Osteoblast (primary cell): Measurements from ENCODE around the gene DACH1. TPM values are rescaled to one million over a fixed set of nuclear protein-coding genes. Genes with fewer than 3 reads are reported as not detected.

Experiments used
- DNase-seq: peaks from one replicate; pipeline ENCODE4 v3.0.0; 2011; ENCODE audit warnings: low spot score, mixed read lengths; ENCODE audit not compliant: insufficient read length; ENCODE audit errors: missing footprints
- H2AFZ ChIP-seq: 2 replicates; pipeline ENCODE4 v1.6.0; 2011; ENCODE audit warnings: mild to moderate bottlenecking, low read length
- H3K27ac ChIP-seq: 2 replicates; pipeline ENCODE4 v1.5.1; 2011; ENCODE audit warnings: mild to moderate bottlenecking, low read depth, low read length, moderate library complexity
- H3K27me3 ChIP-seq: 2 replicates; pipeline ENCODE4 v1.6.0; 2012; ENCODE audit warnings: mild to moderate bottlenecking, control low read depth, inconsistent platforms, low read length, moderate library complexity; ENCODE audit not compliant: insufficient read depth
- H3K36me3 ChIP-seq: 2 replicates; pipeline ENCODE4 v1.5.1; 2011; ENCODE audit warnings: mild to moderate bottlenecking, low read length, control low read depth, moderate library complexity; ENCODE audit not compliant: insufficient read depth
- H3K4me1 ChIP-seq: 2 replicates; pipeline ENCODE4 v1.5.1; 2011; ENCODE audit warnings: mild to moderate bottlenecking, low read length, control low read depth, moderate library complexity; ENCODE audit not compliant: insufficient read depth
- H3K4me2 ChIP-seq: 2 replicates; pipeline ENCODE4 v1.6.0; 2011; ENCODE audit warnings: mild to moderate bottlenecking, low read length; ENCODE audit not compliant: insufficient read depth
- H3K4me3 ChIP-seq: fragments of 200-600 bp; sonication (generic); 3 replicates; pipeline ENCODE4 v1.5.1; 2012; ENCODE audit warnings: mild to moderate bottlenecking, low read length, inconsistent platforms; ENCODE audit not compliant: insufficient read depth
- H3K79me2 ChIP-seq: 2 replicates; pipeline ENCODE4 v1.6.0; 2012; ENCODE audit warnings: mild to moderate bottlenecking, low read length, control low read depth, inconsistent platforms; ENCODE audit not compliant: insufficient read depth
- H3K9me3 ChIP-seq: 2 replicates; pipeline ENCODE4 v1.5.1; 2011; ENCODE audit warnings: low read depth, low read length, control low read depth
- H4K20me1 ChIP-seq: 2 replicates; pipeline ENCODE4 v1.6.0; 2012; ENCODE audit warnings: mild to moderate bottlenecking, low read length, control low read depth; ENCODE audit not compliant: insufficient read depth
- total RNA-seq: library from RNA; depleted of rRNA; stranded (reverse); fragments of >200 nt; gene quantifications from 2 replicates; pipeline ENCODE4 v1.2.3, GENCODE V29; 2012
- TF ChIP-seq, protein P1 (sequence below): IDR thresholded peaks from 2 replicates; pipeline ENCODE4 v1.5.1; 2011; ENCODE audit warnings: mild to moderate bottlenecking, low read depth, low read length, moderate library complexity; ENCODE audit errors: extremely low read depth

The DACH1 gene
- total RNA-seq, 1 donor: not detected

DNA sequence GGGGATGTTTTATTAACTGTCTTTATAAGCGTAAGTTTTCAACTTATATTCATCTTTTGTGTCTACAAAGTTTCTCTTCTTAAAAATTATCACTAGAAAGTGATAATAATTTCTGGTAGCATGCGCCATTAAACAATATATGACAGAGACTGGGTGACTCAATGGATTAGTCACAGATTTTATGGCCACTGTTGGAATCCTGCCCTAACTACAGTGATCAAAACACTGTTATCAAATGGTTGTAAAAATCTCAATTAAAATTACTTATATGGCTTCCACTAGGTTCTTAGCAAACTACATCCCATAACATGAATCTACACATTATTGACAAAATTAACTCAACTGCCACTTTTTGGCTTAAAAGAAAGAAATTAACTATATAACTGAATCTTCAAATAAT lies 350.0 kb downstream of the DACH1 start:
- H3K4me2 ChIP-seq: no peak overlapping the region
- no peak for DNase-seq
- no peaks in the 10 kb centered on the region for H4K20me1 ChIP-seq
- no peak overlapping the region for H2AFZ ChIP-seq
- H3K4me1 ChIP-seq: no peaks in the 10 kb centered on the region
- TF ChIP-seq, protein P1, sequence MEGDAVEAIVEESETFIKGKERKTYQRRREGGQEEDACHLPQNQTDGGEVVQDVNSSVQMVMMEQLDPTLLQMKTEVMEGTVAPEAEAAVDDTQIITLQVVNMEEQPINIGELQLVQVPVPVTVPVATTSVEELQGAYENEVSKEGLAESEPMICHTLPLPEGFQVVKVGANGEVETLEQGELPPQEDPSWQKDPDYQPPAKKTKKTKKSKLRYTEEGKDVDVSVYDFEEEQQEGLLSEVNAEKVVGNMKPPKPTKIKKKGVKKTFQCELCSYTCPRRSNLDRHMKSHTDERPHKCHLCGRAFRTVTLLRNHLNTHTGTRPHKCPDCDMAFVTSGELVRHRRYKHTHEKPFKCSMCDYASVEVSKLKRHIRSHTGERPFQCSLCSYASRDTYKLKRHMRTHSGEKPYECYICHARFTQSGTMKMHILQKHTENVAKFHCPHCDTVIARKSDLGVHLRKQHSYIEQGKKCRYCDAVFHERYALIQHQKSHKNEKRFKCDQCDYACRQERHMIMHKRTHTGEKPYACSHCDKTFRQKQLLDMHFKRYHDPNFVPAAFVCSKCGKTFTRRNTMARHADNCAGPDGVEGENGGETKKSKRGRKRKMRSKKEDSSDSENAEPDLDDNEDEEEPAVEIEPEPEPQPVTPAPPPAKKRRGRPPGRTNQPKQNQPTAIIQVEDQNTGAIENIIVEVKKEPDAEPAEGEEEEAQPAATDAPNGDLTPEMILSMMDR: no peak
- no peaks in the 10 kb centered on the region for H3K27me3 ChIP-seq
- H3K36me3 ChIP-seq: no peaks in the 10 kb centered on the region
- no peak overlapping the region for H3K27ac ChIP-seq
- no peaks in the 10 kb centered on the region for H3K79me2 ChIP-seq
- H3K4me3 ChIP-seq: no peak overlapping the region
- H3K9me3 ChIP-seq: no peaks in the 10 kb centered on the region

DNA sequence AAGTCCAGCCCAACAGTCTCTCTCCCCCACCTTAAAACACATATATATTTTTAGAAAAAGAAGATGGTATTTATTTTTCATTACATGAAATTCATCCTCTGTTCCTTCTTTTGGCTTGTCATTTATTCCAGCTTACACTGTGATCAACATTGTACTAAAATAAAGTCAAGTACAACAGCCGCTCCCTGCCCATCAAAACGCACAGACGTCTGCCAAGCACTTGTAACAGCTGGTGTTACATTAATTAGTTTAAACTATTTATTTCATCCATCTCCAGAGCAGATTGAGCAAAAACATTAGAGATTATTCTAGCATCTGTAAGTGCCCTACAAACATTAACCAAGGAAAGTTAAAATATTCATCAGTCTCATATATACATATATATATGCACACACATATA lies 350.5 kb downstream of the DACH1 start:
- no peaks in the 10 kb centered on the region for H3K9me3 ChIP-seq
- no peak for DNase-seq
- H3K4me2 ChIP-seq: no peak overlapping the region
- TF ChIP-seq, protein P1: no peak
- H3K36me3 ChIP-seq: no peaks in the 10 kb centered on the region
- no peaks in the 10 kb centered on the region for H3K79me2 ChIP-seq
- H3K27me3 ChIP-seq: no peaks in the 10 kb centered on the region
- no peaks in the 10 kb centered on the region for H3K4me1 ChIP-seq
- no peaks in the 10 kb centered on the region for H4K20me1 ChIP-seq
- no peak overlapping the region for H2AFZ ChIP-seq
- no peak overlapping the region for H3K27ac ChIP-seq
- H3K4me3 ChIP-seq: no peak overlapping the region

DNA sequence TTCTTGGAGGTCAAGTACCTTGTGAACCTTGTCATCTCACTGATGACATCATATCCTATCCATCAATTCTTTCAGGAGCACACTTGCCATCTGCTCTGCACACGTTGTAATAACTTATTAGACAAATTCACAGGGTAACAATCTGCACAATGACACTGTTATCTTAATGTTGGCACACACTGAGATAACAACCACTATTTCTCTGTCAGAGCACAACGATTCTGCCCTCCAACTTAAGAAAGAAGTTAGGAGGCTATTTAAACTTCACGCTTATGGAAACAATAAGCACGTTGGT lies 351.3 kb downstream of the DACH1 start:
- Histone ChIP-seq H3K36me3 (no peaks in the 10 kb centered on the region), H3K79me2 (no peaks in the 10 kb centered on the region), H3K9me3 (no peaks in the 10 kb centered on the region), H4K20me1 (no peaks in the 10 kb centered on the region), H2AFZ (no peak overlapping the region), H3K4me3 (no peak overlapping the region), H3K27ac (no peak overlapping the region), H3K4me2 (no peak overlapping the region), H3K27me3 (no peaks in the 10 kb centered on the region), H3K4me1 (no peaks in the 10 kb centered on the region)
- no peak for DNase-seq
- TF ChIP-seq, protein P1: no peak

DNA sequence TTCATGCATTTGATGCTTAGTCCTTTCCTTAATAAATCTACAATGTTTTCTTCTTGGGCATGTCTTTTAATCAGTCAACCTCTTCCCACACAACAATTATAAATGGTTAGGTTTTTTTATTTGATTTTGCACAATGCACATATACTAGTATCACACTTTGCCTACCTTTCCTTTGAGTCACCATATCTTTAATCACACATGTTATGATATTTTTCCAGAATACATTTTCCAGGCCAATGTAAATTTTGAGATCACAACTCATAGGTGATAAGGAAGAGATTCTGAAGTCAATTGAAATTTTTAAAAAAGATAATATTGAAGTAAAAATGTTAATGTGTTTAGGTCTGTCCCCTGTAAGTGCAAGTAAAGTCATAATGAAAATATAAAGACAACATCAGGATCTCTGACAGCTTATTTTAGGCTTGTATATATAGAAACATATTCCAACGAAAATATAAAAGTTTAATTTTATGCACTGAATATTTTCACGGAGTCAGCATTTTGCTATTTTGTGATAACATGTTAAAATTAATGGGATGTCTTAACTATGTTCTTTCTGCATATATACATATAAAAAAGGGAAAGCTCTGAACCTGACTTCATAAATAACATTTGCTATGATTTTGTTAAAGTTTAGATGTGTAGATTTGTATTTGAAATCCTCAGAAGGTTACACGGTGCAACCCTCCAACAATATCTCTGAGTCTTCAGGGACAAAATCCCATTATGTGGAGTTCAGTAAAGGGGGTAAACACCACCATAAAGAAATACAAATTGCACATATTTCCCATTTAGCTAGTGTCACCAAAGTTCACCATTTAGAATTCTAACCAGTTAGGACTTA lies 351.9 kb downstream of the DACH1 start:
- Histone ChIP-seq H3K4me2 (no peak overlapping the region), H3K27me3 (no peaks in the 10 kb centered on the region), H3K27ac (no peak overlapping the region), H3K36me3 (no peaks in the 10 kb centered on the region), H4K20me1 (no peaks in the 10 kb centered on the region), H3K4me1 (no peaks in the 10 kb centered on the region), H3K79me2 (no peaks in the 10 kb centered on the region), H3K9me3 (no peaks in the 10 kb centered on the region), H3K4me3 (no peak overlapping the region), H2AFZ (no peak overlapping the region)
- DNase-seq: no peak
- TF ChIP-seq, protein P1: no peak
